Activated CD4-positive, alpha-beta T cell treated with anti-CD3 and anti-CD28 coated beads for 4 hours (primary cell): ENCODE results near the gene KIAA1328.

ENCODE experiments used
- DNase-seq, 2 donors: peaks; one replicate each; pipeline ENCODE4 v3.0.0-alpha.2; 2020

KIAA1328 gene

GRCh38 chr18:37231251-37231650 is 402.3 kb downstream of the KIAA1328 start:
- no peak for DNase-seq

DNA sequence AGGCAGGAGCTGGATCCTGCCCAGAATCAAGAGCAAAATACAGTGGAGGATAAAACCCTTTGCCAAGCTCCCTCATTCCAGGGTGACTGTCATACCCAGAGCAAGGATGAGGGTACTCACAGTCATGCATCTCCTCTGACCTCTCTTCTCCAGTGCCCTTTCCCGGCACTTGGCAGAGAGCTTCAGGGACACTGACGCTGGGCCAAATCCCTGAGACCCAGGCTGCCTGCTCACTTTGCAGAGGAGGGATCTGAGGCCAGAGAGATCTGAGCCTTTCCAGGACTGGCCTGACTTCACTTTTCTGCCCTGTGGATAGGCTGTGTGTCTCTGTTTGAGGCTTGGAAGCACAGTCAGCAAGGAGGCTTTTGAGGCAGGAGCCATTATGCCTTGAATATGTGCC is 406.7 kb downstream of the KIAA1328 start:
- no peak for DNase-seq

GRCh38 chr18:37238282-37239108 is 409.6 kb downstream of the KIAA1328 start:
- no peak for DNase-seq

GRCh38 chr18:37242091-37242490 is 413.2 kb downstream of the KIAA1328 start:
- no peak for DNase-seq

- DNase-seq, result no peak
Measured at GRCh38 chr18:37242826-37243560, 414.1 kb downstream of the KIAA1328 start.

DNA sequence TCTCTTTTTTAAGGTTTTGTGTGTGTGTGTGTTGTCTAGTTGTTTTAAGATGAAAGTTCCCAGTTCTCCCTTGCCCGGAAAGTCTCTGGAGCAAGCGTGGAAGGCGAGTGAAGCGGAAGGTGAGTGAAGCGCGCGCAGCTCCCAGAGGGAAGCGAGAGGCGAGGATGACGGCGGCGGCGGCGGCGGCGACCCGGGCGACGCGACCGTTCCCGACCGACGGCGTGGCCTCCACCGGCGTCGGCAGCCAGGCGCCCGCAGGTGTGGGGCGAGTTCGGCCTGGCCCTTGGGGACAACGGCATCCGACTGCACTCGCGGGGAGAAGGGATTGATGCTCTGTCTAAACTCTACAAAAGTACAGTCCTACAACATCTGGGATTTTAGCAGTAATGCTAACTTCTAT is 414.8 kb downstream of the KIAA1328 start:
- DNase-seq, result no peak

DNA sequence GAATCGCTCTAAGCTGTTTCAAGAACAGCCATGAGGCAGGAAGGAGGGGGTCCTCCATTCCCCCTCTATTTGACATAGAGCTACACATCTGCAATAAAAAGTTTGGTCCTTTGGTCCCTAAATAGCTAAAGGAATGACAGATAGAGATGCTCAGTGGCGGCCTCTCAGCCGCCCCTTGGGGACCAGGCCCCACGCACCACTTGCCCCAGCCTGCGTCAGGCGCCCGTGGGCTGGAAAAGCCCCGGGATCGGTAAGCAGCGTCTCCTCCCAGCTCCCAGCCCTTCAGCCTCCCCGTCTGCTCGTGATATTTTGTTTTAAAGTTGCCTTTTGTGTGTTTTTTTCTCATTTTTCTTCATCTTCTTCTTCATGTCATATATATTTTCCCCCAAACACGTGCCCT is 415.7 kb downstream of the KIAA1328 start:
- DNase-seq, result no peak

- no peak for DNase-seq
Measured at GRCh38 chr18:37246779-37247340, 417.9 kb downstream of the KIAA1328 start.

DNA sequence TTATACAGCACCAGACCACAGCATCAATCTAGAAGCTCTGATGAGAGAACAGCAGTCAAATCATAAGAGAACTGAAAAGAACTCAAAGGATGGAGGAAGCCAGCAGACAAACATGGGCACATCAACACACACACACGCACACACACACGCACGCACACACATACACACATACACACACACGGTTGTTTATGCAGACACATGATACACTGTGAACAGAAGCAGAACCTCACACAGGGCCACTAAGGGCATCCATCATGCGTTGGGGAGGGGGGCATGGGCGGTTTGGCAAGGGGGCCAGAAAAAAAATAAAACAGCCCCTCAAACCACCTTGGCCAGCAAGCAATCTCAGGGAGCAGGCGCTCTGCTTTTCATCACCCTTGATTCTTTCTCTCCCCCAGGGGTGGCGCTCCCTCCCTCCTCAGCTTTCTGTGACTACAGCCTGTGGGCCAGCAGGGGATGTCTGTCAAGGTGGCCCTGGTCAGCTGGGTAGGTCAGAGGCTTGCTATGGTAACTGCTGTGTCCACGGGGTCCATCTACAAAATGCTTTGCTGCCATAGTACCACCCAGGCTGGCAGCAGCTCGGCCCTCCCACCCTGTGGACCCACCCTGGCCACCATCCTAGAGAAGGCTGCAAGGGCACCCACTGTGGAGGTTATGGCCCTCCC is 418.7 kb downstream of the KIAA1328 start:
- no peak for DNase-seq

DNA sequence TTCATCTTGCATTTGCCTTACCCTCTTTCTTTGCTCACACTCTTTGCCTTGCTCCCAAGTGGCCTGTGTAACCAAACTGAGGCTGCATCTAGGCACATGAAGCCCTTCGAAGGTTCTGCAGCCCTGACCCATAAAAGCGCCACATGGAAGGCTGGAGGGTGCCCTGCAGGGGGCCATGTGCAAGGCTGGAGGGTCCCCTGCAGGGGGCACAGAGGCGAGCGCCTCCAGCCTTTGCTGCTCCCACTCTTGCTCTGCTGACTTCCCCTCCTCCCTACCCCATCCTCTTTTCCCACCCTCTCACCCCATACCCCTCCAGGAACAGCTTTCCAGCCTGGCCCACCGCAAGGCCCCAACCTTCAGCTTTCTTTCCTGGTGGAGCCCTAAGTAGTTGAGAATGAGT is 419.4 kb downstream of the KIAA1328 start:
- DNase-seq, result no peak

- DNase-seq, result no peak
Measured at GRCh38 chr18:37249171-37249886, 420.4 kb downstream of the KIAA1328 start.

GRCh38 chr18:37249895-37250618 is 421.1 kb downstream of the KIAA1328 start:
- no peak for DNase-seq

DNA sequence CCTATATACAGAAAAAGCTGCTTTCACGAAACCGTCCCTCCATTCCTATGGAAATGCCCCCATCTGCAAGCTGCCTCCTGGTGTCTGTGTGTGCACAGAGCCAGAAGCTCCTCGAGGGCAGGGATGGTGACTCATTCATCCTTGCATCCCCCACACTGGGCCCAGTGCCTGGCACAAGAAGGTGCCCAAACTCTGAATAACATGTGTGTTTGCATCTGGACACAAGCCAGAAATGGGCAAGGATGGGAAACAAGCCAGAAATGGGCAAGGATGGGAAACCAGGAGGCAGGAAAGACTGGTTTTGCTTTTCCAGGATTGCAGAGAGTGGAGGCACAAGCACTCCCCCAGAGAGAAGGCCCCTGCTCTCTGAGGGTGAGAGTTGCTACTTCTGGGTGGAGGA is 422.8 kb downstream of the KIAA1328 start:
- no peak for DNase-seq

DNA sequence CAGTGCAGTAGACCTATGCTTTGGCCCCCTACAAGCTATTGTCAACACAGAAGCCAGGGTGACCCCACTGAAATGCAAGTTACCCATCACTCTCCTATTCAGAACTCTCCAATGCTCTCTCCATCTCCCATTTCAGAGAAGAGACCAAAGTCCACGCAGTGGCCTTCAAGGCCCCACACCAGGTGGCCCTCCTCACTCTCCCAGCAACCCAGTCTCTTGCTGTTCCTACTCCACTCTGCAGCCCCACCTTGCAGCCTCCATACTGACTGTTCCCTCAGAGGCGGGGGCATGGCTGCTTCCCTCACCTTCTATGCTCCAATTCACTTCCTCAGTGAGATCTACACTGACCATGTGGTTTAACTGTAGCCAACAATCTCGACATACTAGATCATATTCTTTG is 423.4 kb downstream of the KIAA1328 start:
- DNase-seq, result no peak

DNA sequence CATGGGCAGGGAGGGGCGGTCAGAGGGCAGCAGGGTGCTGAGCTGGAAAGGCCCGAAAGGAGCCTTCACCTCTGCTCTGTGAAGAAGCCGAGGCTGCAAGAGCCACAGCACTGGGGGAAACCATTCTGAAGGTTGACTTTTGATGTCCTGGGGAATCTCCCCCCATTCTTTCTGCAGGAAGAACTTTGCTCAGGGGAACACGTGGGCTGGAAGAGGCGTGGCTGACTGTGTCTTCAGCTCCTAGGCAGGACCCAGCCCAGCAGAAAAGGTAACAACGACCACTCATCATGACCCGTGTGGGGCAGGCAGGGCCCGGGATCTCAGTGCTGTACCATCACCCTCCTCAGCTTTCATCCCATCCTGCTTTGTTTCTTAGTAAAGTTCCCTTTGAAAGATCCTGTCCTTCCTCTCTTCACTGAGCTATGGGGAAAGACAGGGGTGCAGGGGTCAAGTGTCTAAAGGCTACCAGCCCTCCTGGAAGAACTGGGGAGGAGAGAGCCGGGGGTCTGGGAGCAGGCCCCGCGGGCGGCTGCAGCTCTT is 424.0 kb downstream of the KIAA1328 start:
- DNase-seq, result no peak

DNA sequence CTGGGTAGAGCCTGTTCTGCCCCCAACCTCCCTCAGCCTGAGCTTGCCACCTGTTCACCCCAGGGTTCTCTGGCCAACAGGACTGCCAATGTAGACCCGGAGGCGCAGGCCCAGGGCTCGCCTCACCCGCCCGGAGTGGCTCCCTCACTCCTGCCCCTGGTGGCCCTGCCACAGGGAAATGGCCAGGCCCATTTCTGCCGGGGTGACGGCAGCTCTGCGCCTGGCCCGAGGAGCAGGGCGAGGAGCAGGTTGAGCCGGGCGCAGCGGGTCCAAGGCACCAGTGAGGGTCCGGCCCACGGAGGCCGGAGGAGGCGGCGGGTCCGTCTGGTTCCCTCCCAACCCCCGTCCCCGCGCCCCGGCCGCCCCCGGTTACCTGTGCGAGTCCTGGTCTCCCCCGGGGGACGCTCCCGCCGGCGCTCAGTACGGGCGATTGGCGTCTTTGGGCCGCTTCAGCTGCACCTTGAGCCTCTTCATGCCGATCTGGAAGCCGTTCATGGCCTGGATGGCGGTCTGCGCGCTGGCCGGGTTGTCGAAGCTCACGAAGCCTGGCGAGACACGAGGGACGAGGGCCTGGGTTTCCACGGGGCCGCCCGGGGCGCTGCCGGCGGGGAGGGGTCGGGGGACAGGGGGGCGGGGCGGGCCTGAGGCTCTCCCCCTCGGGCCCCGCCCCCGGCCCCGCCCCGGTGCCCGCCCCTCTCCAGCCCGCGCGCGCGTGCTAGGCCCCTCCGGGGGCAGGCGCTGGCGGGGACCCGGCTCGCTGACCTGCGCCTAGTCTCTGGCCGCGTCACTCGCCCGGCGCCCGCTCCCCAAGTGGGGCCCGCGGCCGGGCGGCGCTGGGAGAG is 424.7 kb downstream of the KIAA1328 start:
- DNase-seq, result no peak

GRCh38 chr18:37254236-37254754 is 425.4 kb downstream of the KIAA1328 start:
- DNase-seq, result no peak

DNA sequence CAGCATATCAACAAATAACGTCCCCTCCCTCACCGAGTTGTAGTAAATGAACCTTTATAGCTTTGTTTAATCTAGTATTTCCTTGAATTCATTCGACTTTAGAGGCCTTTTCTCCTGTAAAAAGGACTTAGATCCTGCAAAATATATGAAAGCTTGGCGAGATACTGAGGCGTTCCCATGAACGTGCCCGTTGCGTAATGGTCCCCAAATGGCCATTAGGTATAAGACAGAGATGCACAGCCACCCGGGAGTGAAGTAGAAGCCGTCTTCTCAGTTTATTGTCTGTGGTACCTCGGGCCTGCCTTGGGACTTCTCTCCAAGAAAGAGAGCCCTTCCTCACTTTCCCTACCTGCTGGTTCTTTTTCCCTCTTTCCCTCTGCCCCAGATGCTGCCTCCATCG is 426.0 kb downstream of the KIAA1328 start:
- DNase-seq, result no peak

DNA sequence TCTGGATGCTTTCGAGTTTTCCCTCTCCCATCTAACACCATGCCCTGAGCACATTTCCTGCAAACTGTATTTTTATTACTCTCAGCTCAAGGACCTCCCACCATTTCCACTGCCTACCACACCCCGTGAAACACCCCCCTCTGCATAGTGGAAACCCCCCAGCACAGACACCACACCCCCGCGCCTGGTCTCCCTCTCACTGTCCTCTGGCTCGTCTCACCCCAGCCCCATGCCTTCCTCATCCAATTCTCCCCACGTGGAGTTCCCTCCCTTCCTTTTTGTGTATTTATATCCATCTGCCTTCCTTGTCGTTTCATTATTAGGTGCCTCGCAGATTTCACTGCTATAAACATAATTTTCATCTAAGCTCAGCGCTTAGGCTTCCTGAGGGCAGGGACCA is 429.2 kb downstream of the KIAA1328 start:
- no peak for DNase-seq

DNA sequence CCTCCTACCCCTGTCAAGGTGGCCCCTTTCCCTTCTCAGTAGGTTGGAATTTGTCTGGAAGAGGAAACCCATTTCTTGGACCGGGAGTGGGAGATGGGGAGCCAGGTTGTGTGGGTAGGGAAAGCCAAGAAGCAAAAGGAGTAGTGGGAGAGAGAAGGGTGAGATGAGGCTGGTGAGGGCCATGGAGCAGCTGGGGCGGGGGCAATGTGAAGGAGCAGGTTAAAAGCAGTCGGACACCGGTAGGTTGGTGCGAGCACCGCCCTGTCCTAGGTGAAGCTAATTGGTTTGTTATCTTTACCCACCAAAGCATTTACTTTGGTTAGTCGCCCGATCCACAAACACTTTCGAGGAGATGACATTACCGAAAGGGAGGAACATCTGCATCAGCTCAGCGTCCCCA is 429.9 kb downstream of the KIAA1328 start:
- DNase-seq, result no peak

GRCh38 chr18:37259711-37260110 is 430.8 kb downstream of the KIAA1328 start:
- DNase-seq, result no peak
